Stimulated activated CD8-positive, alpha-beta memory T cell treated with anti-CD3 and anti-CD28 coated beads, Interleukin-12 subunit alpha, Interleukin-12 subunit beta, amount 100 ng/mL, for 24 hours (primary cell): Measurements from ENCODE around the gene GALNT9.
"Not testable (repeated sequence)": the region's sequence is repeated elsewhere in the genome, so short reads cannot be mapped to it uniquely, and the experiment has no call there.

Experiments
- DNase-seq: peaks from one replicate; pipeline ENCODE4 v3.0.0-alpha.2; 2020; ENCODE audit errors: extremely low read depth

The GALNT9 gene

GRCh38 chr12:132279930-132280329 lies 49.5 kb downstream of the GALNT9 start:
- no peak for DNase-seq

GRCh38 chr12:132279184-132279889 lies 50.1 kb downstream of the GALNT9 start:
- DNase-seq, result no peak

DNA sequence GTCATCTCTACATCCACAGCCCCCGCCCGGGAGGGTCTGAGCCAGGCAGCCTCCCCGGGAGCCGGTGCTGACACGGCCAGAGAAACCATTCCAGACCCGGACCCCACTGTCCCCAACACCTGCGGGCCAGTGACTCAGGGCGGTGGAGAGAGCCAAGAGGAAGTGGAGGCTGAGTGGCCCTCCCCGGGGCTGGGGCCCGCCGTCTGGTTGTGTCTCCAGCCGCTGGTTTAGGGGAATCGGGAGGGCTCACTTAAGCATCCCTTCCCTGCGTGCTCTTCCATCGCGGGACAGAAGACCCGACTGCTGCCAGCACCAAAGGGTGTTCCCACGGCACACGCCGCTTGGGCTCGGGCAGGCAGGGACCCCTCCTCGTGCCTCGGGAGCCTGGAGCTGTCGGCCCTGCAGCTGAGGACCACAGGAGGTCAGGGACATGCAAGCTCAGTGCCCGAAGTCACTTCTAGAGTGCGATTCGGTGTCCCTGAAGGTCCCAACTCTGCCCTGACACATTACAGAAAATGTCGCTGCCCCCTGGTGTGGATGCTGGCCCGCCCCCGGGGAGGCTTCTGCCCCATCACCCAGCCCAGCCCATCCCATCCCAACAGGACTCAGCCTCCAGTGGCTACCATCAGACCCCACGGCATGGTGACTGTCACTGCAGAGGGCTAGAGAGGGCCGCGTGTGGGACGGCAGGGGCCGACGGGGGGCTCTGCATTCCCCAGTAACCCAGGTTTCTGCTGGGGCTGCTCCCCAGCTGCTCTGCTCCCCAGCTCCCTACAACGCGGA lies 50.8 kb downstream of the GALNT9 start:
- DNase-seq, result no peak

DNA sequence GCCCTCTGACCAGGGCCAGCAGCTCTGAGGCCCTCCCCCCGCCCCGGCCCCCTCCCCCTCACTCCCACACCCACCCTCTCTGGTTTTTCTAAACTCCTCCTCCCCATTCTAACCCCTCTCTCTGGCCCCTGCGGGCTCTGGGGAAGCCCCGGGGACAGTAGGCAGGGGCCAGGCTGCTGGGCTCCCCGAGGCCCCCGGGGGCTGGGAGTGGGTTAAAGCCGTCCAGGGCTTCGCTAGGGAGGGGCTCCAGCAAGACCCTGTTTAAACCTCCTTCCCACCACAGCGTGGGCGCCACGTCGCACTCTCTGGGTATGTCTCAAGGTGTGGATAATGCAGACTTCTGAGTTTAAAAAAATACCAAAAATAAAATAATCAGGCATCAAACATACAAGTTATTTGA lies 51.4 kb downstream of the GALNT9 start:
- no peak for DNase-seq

GRCh38 chr12:132277374-132277941 lies 51.9 kb downstream of the GALNT9 start:
- no peak for DNase-seq

GRCh38 chr12:132276827-132277373 lies 52.5 kb downstream of the GALNT9 start:
- DNase-seq, result no peak

DNA sequence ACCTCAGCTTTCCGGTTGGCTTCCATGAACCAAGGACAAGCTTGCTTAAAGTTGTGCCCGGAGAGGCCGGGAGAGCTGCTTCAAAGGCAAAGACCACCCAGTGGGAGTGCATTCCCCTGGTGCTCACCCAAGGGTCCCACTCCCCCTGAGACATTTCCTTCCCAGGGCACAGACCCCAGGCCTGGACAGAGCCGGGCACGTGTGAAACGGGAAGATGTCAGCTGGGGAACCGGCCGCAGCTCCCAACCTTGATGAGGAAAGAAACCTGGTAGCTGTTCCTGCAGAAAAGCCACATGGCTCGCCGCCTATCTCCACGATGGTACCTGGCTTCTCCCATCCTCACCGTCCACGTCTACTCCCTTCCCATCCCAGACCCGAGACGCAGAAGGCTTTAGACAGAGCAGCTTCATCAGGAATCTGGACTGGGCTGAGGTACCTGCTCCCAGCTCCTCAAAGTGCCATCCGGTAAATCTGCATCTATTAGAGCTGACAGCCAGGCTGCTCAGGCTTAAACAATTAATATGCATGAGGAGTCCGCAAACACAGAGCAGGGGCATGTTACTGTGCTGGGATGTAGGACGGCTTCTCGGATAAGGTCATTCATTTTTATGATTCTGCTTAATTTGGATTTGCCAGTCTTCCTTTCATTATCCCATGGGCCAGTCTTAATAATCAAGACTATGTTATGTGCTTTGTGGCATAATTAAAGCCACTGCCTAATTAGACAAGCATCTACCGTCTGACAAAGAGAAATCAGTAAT lies 53.1 kb downstream of the GALNT9 start:
- no peak for DNase-seq

- no peak for DNase-seq
These were observed 53.8 kb downstream of the GALNT9 start for GRCh38 chr12:132275631-132276030.

- DNase-seq, result no peak
These were observed 54.3 kb downstream of the GALNT9 start for GRCh38 chr12:132275110-132275531.

DNA sequence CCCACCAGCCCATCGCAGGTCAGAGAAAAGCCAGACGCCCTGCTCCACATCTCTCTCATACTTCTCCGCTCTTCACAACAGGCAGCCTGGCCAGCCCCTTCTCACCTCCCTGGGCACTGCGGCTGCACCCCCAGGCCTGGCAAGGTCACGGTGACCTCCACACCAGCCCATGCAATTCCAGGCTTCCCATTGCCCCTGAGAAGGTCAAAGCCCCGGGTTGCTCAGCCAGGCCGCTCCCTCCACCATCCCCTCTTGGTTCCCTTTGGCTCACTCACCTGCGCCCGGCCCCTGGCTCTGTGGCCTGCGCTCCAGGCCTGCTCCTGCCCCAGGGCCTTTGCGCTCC lies 55.4 kb downstream of the GALNT9 start:
- DNase-seq, result no peak

DNA sequence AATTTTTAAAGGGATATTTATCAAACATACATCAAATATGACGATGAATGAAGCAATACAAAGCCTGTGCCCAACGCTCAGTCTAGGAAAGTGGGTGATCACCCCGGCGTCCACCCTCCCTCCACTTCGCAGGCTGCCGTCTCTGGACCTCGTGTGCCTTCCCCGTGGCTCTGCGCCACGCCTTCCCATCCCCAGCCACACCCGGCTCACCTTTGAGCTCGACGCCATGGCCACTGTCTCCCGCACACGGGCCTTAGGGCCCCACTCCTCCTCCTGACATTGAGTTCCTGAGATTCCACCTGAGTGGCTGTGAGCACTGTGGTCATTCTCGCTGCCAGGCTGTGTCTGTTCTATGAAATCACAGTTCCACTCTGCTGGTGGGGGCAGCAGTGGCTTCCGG lies 56.7 kb downstream of the GALNT9 start:
- no peak for DNase-seq

DNA sequence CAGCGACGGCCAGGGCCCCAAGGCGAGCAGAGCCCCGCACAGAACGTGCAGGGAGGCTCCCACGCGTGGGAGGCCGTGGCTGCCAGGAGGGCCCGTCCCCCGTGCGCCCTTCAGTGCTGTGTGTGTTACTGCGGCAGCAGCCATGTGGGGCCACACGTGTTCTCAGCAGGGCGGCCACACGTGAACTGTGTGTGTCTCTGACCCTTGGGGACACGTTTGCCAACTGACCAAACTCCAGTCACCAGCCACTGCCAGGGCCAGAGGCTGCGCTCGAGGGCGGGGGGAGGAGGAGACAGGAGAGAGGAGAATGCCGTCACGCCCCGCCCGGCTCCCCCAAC lies 57.7 kb downstream of the GALNT9 start:
- DNase-seq, result no peak

- DNase-seq, result no peak
These were observed 58.2 kb downstream of the GALNT9 start for GRCh38 chr12:132270969-132271754.

- DNase-seq, result no peak
These were observed 58.9 kb downstream of the GALNT9 start for GRCh38 chr12:132270516-132270915.

DNA sequence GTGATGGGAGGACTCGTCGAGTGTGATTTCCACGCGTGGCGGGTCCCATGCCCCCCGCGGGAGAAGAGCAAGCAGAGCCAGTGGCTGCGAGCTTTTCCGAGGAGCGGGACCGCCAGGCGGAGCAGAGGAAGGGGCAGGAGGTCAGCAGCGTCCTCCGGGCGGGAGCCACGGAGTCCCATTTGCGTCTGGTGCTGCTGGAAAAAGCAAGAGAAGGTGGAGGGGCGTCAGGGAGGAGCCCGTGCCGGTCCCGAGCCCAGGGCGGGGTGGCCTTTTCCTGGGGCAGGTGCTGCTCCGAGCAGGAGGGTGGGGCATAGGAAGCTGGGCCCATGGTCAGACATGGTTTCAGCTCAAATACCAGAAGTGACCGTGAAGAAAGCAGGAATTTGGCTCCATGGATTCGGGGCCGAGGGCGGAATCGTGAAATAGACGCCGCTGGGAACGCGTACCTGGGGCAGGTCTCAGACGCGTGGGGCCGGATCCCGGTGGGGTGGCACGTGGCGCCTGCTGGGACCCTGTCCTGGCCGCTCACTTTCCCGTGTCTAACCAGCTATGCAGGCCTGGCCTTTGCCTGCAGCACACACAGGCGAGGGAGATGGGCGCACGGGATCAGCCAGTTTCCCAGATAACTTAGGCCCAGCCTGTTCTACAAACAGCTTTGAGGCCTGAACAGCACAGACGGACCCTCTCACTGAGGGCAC lies 60.0 kb downstream of the GALNT9 start:
- no peak for DNase-seq

DNA sequence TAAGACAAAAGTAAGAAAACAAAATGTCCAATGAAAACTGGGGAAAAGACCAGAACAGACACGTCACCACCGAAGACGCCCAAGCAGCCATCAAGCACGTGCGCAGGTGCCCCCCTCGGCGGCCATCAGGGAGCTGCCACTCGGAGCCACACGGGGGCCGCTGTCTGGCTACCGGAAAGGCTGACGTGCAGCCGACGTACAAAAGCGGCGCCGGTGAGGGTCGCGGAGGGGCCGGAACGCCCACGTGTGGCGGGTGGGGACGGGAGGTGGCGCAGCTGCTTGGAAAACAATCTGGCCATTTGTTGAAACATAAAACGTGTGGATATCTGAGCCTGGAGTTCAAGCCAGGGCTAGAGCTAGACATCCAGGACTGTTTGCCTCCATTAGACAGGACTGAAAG lies 60.7 kb downstream of the GALNT9 start:
- DNase-seq, result no peak

DNA sequence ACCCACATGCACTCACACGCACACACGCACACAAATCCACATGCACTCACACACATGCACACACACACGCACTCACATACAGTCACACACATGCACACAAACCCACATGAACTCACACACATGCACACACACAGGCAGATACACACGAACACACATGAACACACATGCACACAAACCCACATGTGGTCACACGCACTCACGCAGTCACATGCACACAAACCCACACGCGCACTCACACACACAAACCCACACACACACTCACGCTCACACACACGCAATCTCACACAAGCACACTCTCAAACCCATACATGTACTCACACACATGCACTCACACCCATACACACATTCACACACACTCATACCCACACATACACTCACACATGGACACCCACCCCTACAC lies 61.5 kb downstream of the GALNT9 start:
- no peak for DNase-seq

- no peak for DNase-seq
These were observed 62.6 kb downstream of the GALNT9 start for GRCh38 chr12:132266802-132267201.

- DNase-seq, result no peak
These were observed 63.0 kb downstream of the GALNT9 start for GRCh38 chr12:132266370-132266769.

- DNase-seq, result not testable (repeated sequence)
These were observed 63.6 kb downstream of the GALNT9 start for GRCh38 chr12:132265822-132266221.
